B cell (primary cell): ENCODE data around the gene CLDN4. TPM values are rescaled to one million over a fixed set of nuclear protein-coding genes. Genes with fewer than 3 reads are reported as not detected.

Experiments used
- ATAC-seq: fragments of 200-7000 bp; cut with Tn5 transposase; one replicate; pipeline ENCODE4 v1.10.0; 2021; ENCODE audit warnings: low read depth, mild to moderate bottlenecking, moderate number of reproducible peaks, moderate library complexity
- CTCF ChIA-PET: fragments of 350-600 bp; sonication (Branson Sonifier 250); formaldehyde crosslinking; loops from one replicate; lab custom pipeline; 2021; ENCODE audit warnings: antibody characterized with exemption, inconsistent platforms; lab: Charles Lee
- POLR2A ChIA-PET: fragments of 350-600 bp; sonication (Branson Sonifier 250); formaldehyde crosslinking; loops from one replicate; lab custom pipeline; 2021; ENCODE audit warnings: antibody characterized with exemption; lab: Charles Lee
- DNase-seq: peaks from one replicate; pipeline ENCODE4 v3.0.0; 2013
- H2AFZ ChIP-seq: 2 replicates; pipeline ENCODE4 v1.6.1; 2012; ENCODE audit warnings: mild to moderate bottlenecking, low read depth, low read length; ENCODE audit not compliant: insufficient read depth, poor library complexity, severe bottlenecking
- H3K27ac ChIP-seq, 2 donors: 1 replicate in 1 of 2; 2 replicates in 1 of 2; pipeline ENCODE4 v1.5.1; 2012 to 2013; ENCODE audit warnings: low read length in 2 of 2, mild to moderate bottlenecking in 2 of 2, moderate library complexity in 1 of 2
- H3K27me3 ChIP-seq, 4 experiments: fragments of 200-600 bp in 1 of 4; sonication (generic) in 1 of 4; replicated peaks in 1 of 4; 1 replicate in 2 of 4; 2 replicates in 2 of 4; pipeline versions ENCODE4 v1.6.1 to v1.7.0; 2013 to 2016; ENCODE audit warnings: low read length in 3 of 4, mild to moderate bottlenecking in 2 of 4, mixed read lengths in 1 of 4, moderate library complexity in 1 of 4; ENCODE audit not compliant: insufficient read depth in 4 of 4, control insufficient read depth in 3 of 4; ENCODE audit errors: control extremely low read depth in 1 of 4
- H3K36me3 ChIP-seq, 2 experiments: replicated peaks in 1 of 2; 1 replicate in 1 of 2; 2 replicates in 1 of 2; pipeline versions ENCODE4 v1.6.1 to v1.7.1; 2013; ENCODE audit warnings: low read length in 1 of 2; ENCODE audit not compliant: insufficient read depth in 2 of 2, control insufficient read depth in 1 of 2; ENCODE audit errors: control extremely low read depth in 1 of 2, extremely low read depth in 1 of 2
- H3K4me1 ChIP-seq, 2 donors: fragments of 200-600 bp in 1 of 2; sonication (generic) in 1 of 2; 1 replicate in 1 of 2; 2 replicates in 1 of 2; pipeline versions ENCODE4 v1.5.1 to v1.6.1; 2013 to 2017; ENCODE audit warnings: low read length in 2 of 2; ENCODE audit not compliant: control insufficient read depth in 2 of 2, insufficient read depth in 2 of 2
- H3K4me2 ChIP-seq: replicated peaks from 2 replicates; pipeline ENCODE3; 2012; ENCODE audit warnings: mild to moderate bottlenecking, low read depth, low read length; ENCODE audit not compliant: poor library complexity, severe bottlenecking
- H3K4me3 ChIP-seq, 5 experiments: fragments of 200-600 bp in 1 of 5; sonication (generic) in 1 of 5; 1 replicate in 3 of 5; 2 replicates in 2 of 5; pipeline versions ENCODE4 v1.5.1 to v1.7.0; 2011 to 2016; ENCODE audit warnings: low read length in 4 of 5, mild to moderate bottlenecking in 4 of 5, low read depth in 2 of 5, control low read depth in 1 of 5, moderate library complexity in 1 of 5; ENCODE audit not compliant: insufficient read depth in 1 of 5; ENCODE audit errors: control extremely low read depth in 1 of 5, extremely low read depth in 1 of 5
- H3K79me2 ChIP-seq: fragments of 200-600 bp; sonication (generic); one replicate; pipeline ENCODE4 v1.6.0; 2016; ENCODE audit warnings: low read length; ENCODE audit not compliant: control insufficient read depth, insufficient read depth
- H3K9ac ChIP-seq: fragments of 200-600 bp; sonication (generic); 2 replicates; pipeline ENCODE4 v1.6.1; 2017; ENCODE audit warnings: mild to moderate bottlenecking, low read length, moderate library complexity
- H3K9me3 ChIP-seq, 3 donors: one replicate each; pipeline versions ENCODE4 v1.6.1 to v1.7.1; 2013; ENCODE audit warnings: low read length in 2 of 3; ENCODE audit not compliant: control insufficient read depth in 2 of 3, insufficient read depth in 1 of 3; ENCODE audit errors: control extremely low read depth in 1 of 3
- H4K20me1 ChIP-seq: 2 replicates; pipeline ENCODE4 v1.6.0; 2012; ENCODE audit warnings: mild to moderate bottlenecking, low read length; ENCODE audit not compliant: insufficient read depth, control insufficient read depth, poor library complexity, severe bottlenecking
- H3K27ac Mint-ChIP-seq: one replicate; pipeline ENCODE4 v1.8.0; 2021; ENCODE audit warnings: mixed read lengths
- H3K27me3 Mint-ChIP-seq: one replicate; pipeline ENCODE4 v1.8.0; 2021; ENCODE audit warnings: mixed read lengths
- H3K4me1 Mint-ChIP-seq: one replicate; pipeline ENCODE4 v1.8.0; 2021; ENCODE audit warnings: mixed read lengths
- H3K4me3 Mint-ChIP-seq: one replicate; pipeline ENCODE4 v1.8.0; 2021; ENCODE audit warnings: mixed read lengths
- H3K9me3 Mint-ChIP-seq: one replicate; pipeline ENCODE4 v1.8.0; 2022; ENCODE audit warnings: mixed read lengths; ENCODE audit not compliant: insufficient read depth
- EZH2 ChIP-seq: IDR thresholded peaks from 2 replicates; pipeline ENCODE4 v1.6.1; 2012; ENCODE audit warnings: borderline replicate concordance, low read depth, mild to moderate bottlenecking, moderate library complexity, low read length; ENCODE audit not compliant: insufficient read depth, poor library complexity, severe bottlenecking
- WGBS: methylation state at CpG from one replicate; pipeline ENCODE4 v1.1.5; 2013; ENCODE audit warnings: missing lambda C conversion rate; ENCODE audit not compliant: insufficient coverage; 5-methylcytosine and 5-hydroxymethylcytosine counted together
- intact Hi-C: fragments of 100-400 bp; cut with micrococcal nuclease; formaldehyde crosslinking; loops from one replicate; pipeline ENCODE4 v1.10.0; 2022
- polyA plus RNA-seq: library from polyadenylated mRNA; depleted of rRNA; stranded (reverse); fragments of >200 nt; gene quantifications from 2 replicates; pipeline ENCODE4 v1.2.3, GENCODE V29; 2012
- total RNA-seq, 2 donors: library from RNA; stranded (reverse); fragments of 120-200 nt in 1 of 2; gene quantifications; 1 replicate in 1 of 2; 2 replicates in 1 of 2; pipeline versions ENCODE4 v1.2.3 to v1.2.4, GENCODE V29; 2013 to 2022
- TF ChIP-seq, protein P1 (sequence below): fragments of 200-600 bp; IDR thresholded peaks from one replicate; pipeline ENCODE4 v1.8.0; 2022; ENCODE audit warnings: antibody characterized with exemption, mild to moderate bottlenecking

Gene CLDN4
- total and polyA plus RNA-seq, 2 donors (not counting 1 experiment from before 2014, with no cell fraction given), result 0.09 TPM; not detected in 1

DNA sequence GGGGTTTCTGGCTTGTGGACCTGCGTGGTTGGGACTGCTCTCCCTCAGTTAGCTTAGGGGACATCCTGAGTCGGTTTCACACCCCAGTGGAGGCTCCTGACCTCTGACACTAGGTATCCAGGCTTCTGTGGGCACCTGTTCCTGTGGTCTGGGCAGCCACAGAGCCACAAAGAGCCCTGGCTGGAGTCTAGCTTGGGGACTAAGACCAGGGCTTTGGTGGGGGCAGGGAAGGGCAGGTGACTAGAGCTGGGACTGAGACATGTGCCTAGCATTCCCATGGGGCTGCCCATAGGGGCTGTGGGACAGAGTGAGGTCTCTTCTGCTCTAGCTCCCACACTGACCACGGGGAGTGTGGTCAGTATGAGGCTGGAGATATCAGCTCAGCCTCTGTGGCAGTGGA lies 26.1 kb downstream of the CLDN4 start:
- Histone ChIP-seq H2AFZ (no peak overlapping the region), H3K9me3 (peaks cover 0 to 4% (median 0%) of the 10 kb centered on the region in 3 donors), H3K4me2 (no peak overlapping the region), H3K27me3 (peaks cover 0 to 12% (median 2%) of the 10 kb centered on the region in 4 experiments), H3K27ac (no peak overlapping the region), H3K36me3 (no peaks in the 10 kb centered on the region), H3K9ac (no peak overlapping the region), H4K20me1 (no peaks in the 10 kb centered on the region), H3K79me2 (no peaks in the 10 kb centered on the region), H3K4me3 (no peak overlapping the region), H3K4me1 (peaks cover 3 to 8% of the 10 kb centered on the region in 2 donors)
- H3K9me3 Mint-ChIP-seq, result no peaks in the 10 kb centered on the region
- DNase-seq (no peak), ATAC-seq (no peak)
- ChIA-PET CTCF (interaction anchor here (0.6 to 5.6 kb wide), 6 partner anchors 16 to 250 kb away, joined by 3 to 41 read pairs (median 10); no protein-coding TSS in a partner anchor), POLR2A (no interaction called here)
- H3K27ac Mint-ChIP-seq, result no peak overlapping the region
- TF ChIP-seq, protein P1, sequence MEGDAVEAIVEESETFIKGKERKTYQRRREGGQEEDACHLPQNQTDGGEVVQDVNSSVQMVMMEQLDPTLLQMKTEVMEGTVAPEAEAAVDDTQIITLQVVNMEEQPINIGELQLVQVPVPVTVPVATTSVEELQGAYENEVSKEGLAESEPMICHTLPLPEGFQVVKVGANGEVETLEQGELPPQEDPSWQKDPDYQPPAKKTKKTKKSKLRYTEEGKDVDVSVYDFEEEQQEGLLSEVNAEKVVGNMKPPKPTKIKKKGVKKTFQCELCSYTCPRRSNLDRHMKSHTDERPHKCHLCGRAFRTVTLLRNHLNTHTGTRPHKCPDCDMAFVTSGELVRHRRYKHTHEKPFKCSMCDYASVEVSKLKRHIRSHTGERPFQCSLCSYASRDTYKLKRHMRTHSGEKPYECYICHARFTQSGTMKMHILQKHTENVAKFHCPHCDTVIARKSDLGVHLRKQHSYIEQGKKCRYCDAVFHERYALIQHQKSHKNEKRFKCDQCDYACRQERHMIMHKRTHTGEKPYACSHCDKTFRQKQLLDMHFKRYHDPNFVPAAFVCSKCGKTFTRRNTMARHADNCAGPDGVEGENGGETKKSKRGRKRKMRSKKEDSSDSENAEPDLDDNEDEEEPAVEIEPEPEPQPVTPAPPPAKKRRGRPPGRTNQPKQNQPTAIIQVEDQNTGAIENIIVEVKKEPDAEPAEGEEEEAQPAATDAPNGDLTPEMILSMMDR, result no peak
- no peak for TF ChIP-seq EZH2
- peaks cover 6% of the 10 kb centered on the region for H3K4me1 Mint-ChIP-seq
- H3K4me3 Mint-ChIP-seq, result no peak overlapping the region
- intact Hi-C loops, result no loop called here
- H3K27me3 Mint-ChIP-seq, result peaks cover 29% of the 10 kb centered on the region
- WGBS, result 52% methylated on average over 3 of the region's 3 CpGs

DNA sequence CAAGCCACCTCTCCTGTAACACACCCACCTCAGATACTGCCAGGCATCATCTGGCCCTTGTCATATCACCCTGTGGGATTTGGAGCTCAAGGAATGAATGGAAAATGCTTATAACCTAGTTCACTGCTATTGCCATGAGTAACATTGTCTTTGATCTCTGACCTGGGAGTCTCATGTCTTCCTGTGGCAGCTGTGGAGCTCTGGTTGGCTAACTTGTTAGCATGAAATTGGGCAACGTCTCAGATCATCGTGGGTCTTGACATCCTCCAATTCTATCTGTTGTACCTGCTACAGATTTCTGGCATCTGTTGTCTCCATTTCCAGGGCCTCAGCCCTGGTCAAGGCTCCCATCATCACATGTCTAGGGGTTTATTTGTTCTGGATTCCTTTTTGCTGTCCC lies 28.0 kb downstream of the CLDN4 start:
- H3K27ac ChIP-seq, result no peak overlapping the region
- H3K4me3 ChIP-seq, result no peak overlapping the region
- no peak overlapping the region for H3K9ac ChIP-seq
- Mint-ChIP-seq H3K27ac (no peak overlapping the region), H3K9me3 (no peaks in the 10 kb centered on the region), H3K4me1 (peaks cover 6% of the 10 kb centered on the region), H3K4me3 (no peak overlapping the region), H3K27me3 (peaks cover 21% of the 10 kb centered on the region)
- CTCF ChIA-PET, result interaction anchor here (0.8 to 3.3 kb wide), 2 partner anchors 10 to 32 kb away, joined by 3 to 15 read pairs; no protein-coding TSS in a partner anchor
- H3K79me2 ChIP-seq, result no peaks in the 10 kb centered on the region
- H2AFZ ChIP-seq, result no peak overlapping the region
- H3K4me1 ChIP-seq, result peaks cover 3 to 8% of the 10 kb centered on the region in 2 donors
- peaks cover 0 to 4% (median 0%) of the 10 kb centered on the region in 3 donors for H3K9me3 ChIP-seq
- no peaks in the 10 kb centered on the region for H4K20me1 ChIP-seq
- H3K36me3 ChIP-seq, result no peaks in the 10 kb centered on the region
- DNase-seq (no peak), ATAC-seq (no peak)
- intact Hi-C loops, result no loop called here
- 65% methylated on average over 2 of the region's 2 CpGs for WGBS
- H3K27me3 ChIP-seq, result peaks cover 0 to 12% (median 2%) of the 10 kb centered on the region in 4 experiments
- TF ChIP-seq, protein P1, result no peak
- TF ChIP-seq EZH2, result no peak
- H3K4me2 ChIP-seq, result no peak overlapping the region
- POLR2A ChIA-PET, result no interaction called here
